GM19351 (cell line): Measurements from ENCODE around the gene ELP5.

Experiments used
- ATAC-seq: cut with Tn5 transposase; IDR thresholded peaks from one replicate; pipeline ENCODE4 v1.9.1; 2021; ENCODE audit warnings: mild to moderate bottlenecking, moderate library complexity; ENCODE audit not compliant: unreplicated experiment

Gene ELP5

GRCh38 chr17:7282752-7283321, 30.8 kb downstream of the ELP5 start:
- ATAC-seq, result no peak

- ATAC-seq, result no peak
These were observed 31.6 kb downstream of the ELP5 start for GRCh38 chr17:7283471-7284216.

GRCh38 chr17:7284911-7285310, 32.9 kb downstream of the ELP5 start:
- no peak for ATAC-seq

GRCh38 chr17:7285679-7286078, 33.7 kb downstream of the ELP5 start:
- no peak for ATAC-seq

DNA sequence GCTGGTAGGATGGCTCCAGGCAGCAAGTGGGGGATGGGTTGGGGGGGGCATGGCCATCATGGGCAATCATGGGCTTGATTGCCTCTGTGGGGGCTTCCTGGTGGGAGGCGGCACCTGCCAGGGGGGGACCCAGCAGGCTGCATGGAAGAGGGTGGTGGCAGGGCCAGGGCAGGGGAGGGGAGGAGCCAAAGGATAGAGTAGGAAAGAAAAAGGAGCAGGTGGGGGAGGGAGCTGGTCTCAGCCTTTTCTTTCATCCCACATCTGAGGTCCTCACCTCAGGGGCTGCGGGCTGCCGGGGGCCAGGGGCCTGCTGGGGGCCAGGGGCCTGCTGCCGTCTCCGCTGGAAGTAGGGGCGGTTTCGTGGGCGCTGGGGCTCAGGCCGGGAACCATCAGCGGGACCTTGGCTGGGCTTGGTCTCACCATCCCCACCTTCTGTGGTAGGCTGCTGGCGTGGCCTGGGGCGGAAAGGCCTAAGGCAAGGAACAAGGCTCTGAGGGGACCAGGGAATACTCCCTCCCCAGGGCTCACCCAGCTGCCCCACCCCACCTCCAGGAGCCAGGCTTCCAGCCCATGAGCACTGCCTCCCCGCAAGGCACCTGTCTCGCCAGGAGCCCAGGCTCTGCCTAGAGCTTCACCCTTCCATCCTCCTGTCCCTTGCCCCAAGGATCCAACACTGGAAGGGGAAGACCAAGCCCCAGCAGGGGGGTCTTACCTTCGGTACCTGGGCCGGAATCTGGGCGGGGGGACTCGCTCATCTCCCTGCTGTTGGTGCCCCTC, 37.4 kb downstream of the ELP5 start:
- no peak for ATAC-seq

DNA sequence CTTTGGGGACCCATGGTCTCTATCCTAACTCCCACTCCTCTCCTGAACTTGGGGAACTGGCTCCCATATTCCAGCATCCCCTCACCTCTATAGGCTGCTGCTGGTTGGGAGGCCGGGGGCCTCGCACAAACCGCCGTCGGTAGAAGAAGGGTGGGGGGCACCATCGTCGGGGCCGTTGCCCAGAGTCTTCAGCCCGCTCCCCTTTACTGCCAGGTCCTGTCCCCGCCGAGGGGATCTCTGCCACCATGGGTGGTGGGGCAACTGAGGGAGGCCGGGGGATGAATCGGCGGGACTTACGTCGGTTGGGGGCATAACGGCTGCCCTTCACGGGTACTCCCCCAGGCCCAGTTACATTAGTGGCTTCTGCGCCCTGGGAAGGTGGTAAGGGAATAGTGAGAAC, 38.2 kb downstream of the ELP5 start:
- no peak for ATAC-seq

DNA sequence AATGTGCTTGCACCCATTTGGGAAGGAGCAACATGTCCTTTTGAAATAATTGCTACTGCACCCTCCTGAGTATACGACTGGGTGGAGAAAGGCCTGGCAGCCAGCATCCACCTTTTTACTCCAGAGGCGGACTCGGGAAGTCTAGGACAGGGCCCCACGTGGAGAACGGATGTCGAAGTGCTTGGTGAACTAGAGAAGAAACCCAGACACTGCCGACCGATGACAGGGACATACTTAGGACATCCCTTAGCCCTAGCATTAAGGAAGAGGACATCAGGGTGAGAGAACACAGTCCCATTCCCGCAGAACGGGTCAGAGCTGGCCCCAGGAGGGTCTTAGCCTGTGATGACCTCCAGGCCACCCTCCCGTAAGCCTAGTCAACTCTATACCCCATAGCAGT, 38.7 kb downstream of the ELP5 start:
- ATAC-seq, result no peak

- no peak for ATAC-seq
These were observed 40.2 kb downstream of the ELP5 start for GRCh38 chr17:7292194-7292593.

GRCh38 chr17:7292729-7293128, 40.7 kb downstream of the ELP5 start:
- ATAC-seq, result no peak

DNA sequence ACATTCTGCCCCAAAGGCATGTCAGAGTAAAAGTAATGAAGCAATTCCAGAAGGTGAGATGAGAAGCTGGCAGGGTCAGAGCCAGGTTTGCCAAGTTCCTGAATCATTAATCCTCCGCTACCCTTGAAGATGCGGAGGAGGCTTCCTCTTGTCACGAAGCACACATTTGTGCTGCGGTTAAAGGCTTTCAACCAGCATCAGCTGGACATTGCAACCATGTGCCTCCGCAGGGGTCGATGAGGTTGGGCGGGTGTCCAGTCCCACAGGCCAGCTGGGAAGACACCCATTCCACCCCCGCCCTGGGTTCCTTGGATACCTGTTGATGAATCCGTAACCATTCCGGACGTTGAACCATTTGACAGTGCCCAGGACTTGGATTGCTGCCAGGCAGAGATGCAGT, 41.1 kb downstream of the ELP5 start:
- no peak for ATAC-seq

- no peak for ATAC-seq
These were observed 42.0 kb downstream of the ELP5 start for GRCh38 chr17:7293816-7294613.

DNA sequence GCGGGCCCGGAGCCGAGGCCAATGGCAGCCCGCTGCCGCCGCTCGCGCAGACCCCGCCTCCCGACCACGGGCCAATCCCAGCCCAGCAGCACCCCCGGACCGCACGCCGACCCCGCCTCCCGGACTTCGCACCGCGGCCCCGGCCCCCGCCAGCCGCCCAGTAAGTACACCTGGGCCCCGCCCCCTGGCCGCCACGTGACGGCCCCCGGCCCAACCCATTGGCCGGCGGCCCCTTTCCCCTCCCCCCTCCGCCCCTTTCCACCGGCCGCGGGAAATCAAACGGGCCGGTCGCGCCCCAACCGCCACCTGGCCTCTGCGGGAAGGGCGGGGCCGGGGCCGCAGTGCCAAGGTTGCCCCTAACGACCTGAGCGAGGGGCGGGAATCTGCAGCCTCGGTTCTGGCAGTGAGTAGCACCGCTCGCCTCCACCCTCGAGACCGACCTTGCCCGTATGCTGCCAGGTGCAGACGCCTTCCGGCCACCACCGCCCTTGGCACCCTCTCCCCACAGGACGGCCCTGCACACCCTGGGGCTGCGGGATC, 42.7 kb downstream of the ELP5 start, which contains the start of gene YBX2:
YBX2 (minus strand) TSS at position 26 of the 540 bp plus-strand sequence. CDS start 139 bp downstream, outside the sequence.
- ATAC-seq, result no peak

DNA sequence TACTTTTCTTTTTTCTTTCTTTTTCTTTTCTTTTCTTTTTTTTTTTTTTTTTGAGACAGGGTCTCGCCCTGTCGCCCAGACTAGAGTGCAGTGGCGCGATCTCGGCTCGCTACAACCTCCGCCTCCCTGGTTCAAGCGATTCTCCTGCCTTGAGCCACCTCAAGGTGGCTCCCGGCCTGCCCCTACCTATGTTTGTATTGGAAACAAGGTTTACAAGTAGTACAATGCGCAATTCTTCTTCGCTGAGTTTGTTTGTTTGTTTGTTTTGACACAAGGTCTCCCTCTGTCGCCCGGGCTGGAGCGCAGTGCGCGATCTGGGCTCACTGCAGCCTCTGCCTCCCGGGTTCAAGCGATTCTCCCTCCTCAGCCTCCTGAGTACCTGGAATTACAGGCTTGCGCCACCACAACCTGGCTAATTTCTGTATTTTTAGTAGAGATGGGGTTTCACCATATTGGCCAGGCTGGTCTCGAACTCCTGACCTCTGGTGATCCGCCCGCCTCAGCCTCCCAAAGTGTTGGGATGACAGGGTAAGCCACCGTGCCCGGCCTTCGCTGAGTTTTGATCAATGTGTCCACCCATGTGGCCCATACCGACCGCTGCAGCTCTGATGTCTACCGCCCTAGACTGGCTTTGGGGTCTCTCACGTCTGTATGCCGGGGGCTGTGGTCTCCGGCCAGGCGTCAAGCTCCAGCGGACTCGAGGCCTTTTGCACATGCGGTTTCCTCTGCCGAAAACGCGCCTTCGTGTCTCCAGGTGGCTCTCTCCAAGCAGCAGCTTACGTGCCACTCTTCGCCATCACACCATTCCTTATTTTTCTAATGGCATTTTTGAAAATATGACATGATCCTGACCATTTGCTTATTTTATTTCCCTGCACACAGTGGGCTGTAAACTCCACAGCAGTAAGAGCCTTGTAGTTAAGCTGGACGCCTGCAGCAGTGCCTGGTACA, 43.5 kb downstream of the ELP5 start:
- ATAC-seq, result no peak

DNA sequence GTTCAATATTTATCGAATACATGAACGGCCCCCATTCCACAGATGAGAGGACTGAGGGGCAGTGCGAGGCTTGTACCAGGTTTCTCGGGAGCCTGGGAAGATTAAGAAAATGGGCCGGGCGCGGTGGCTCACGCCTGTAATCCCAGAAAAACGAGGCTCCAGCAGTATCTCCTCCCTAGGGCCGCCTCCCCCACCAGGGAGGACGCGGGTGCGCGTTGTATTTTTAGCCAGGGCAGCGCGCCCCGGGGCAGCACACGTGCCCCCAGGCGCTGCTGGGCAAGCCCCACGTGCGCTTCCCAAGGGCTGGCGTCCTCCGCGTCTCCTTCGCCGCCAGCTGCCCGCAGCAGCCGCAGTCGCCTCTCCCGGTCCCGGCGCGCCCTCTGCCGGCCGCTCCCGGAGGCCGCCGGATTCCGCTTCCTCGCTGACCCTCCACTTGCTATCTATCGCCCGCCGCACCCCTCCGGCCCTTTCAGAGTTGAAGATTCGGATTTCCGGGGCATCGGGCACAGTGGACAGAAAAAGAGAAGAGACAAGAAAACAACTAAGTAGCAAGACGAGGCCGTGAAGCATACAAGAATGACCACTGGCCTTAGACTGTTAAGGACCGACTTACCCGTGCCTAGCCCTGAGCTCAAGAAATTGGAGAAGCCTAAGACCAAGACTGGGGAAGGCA, 44.3 kb downstream of the ELP5 start:
- ATAC-seq, result no peak

- no peak for ATAC-seq
These were observed 52.2 kb downstream of the ELP5 start for GRCh38 chr17:7304179-7304578.

DNA sequence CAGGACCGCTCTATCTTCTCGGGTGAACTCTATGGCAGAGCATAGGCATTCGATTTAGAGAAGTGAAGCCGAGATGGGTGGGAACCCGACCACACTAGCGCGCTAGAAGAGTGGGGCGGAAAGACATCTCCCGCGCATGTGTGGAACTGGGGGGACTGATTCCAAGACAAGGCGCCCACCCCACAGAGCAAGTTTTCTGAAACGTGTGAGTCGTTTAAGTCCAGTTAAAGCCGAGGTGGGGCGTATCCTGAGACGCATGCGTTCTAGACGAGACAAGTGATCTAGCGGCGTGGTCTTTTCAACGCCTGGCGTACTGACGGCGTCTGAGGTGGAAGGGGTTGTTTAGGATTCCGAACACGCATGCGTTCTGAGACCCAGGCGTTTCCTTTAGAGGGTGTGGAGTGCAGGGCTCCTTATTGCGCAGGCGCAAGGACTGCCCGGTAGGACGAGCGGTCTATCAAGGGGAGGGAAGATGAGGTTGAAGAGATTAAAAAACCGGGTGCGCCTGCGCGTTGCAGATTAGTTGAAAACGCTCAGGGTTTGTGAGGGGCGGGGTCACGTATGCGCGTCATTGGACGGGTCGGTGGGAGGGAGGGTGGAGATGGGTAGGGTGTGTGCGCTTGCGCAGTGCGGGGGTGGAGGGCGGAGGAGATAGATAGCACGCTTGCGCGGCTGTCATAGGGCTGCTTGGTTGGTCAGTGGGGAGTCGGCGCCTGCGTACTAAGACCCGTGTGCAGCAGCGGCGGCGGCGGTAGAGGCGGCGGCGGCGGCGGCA, 55.1 kb downstream of the ELP5 start, which contains the start of gene EIF5A:
EIF5A (plus strand) TSS at position 718 of the 775 bp plus-strand sequence. CDS start 2,008 bp downstream, outside the sequence.
- ATAC-seq, result peak; percentile 74

GRCh38 chr17:7307686-7308624, 55.9 kb downstream of the ELP5 start:
- ATAC-seq, result no peak
